H1 (cell line): ENCODE data around the gene C1QL1. TPM values are rescaled to one million over a fixed set of nuclear protein-coding genes. Genes with fewer than 3 reads are reported as not detected.

ENCODE experiments used
- BRCA1 ChIP-seq: IDR thresholded peaks from 2 replicates; pipeline ENCODE4 v1.6.1; 2012; ENCODE audit warnings: low read depth, low read length, improper control_type of control experiment
- CHD1 ChIP-seq: IDR thresholded peaks from 2 replicates; pipeline ENCODE4 v1.6.1; 2012; ENCODE audit warnings: low read depth, low read length, improper control_type of control experiment
- HDAC6 ChIP-seq: IDR thresholded peaks from one replicate; pipeline ENCODE4 v1.7.1; 2012; ENCODE audit warnings: low read depth, mild to moderate bottlenecking, inconsistent platforms, low read length, moderate library complexity
- KDM1A ChIP-seq: fragments of 200-600, 300-600 bp; sonication (generic); IDR thresholded peaks from 2 replicates; pipeline ENCODE4 v1.7.1; 2016; ENCODE audit warnings: mild to moderate bottlenecking, low read length, borderline replicate concordance
- POLR2AphosphoS5 ChIP-seq: IDR thresholded peaks from 2 replicates; pipeline ENCODE4 v1.6.1; 2011; ENCODE audit warnings: low read depth, low read length
- RAD21 ChIP-seq, 2 experiments: IDR thresholded peaks in 1 of 2; conservative IDR thresholded peaks in 1 of 2; 2 replicates each; pipeline ENCODE4 v1.6.1; 2011; ENCODE audit warnings: low read depth in 2 of 2, low read length in 2 of 2, improper control_type of control experiment in 1 of 2, inconsistent platforms in 1 of 2, mild to moderate bottlenecking in 1 of 2, moderate library complexity in 1 of 2
- TAF7 ChIP-seq: optimal IDR thresholded peaks from 2 replicates; pipeline ENCODE3; 2011; ENCODE audit warnings: low read depth, mild to moderate bottlenecking, inconsistent platforms, low read length, moderate library complexity, borderline replicate concordance
- microRNA-seq, 2 experiments: library from miRNA; unstranded; fragments of <30 nt; microRNA quantifications; one replicate each; pipeline versions ENCODE4 to v1.2.0, GENCODE V29; 2016 to 2020; ENCODE audit warnings: borderline microRNAs expressed in 2 of 2, borderline number of aligned reads in 2 of 2, borderline replicate concordance in 1 of 2
- polyA plus RNA-seq, 7 experiments: library from polyadenylated mRNA; depleted of rRNA in 3 of 7; stranded (reverse) in 5 of 7; unstranded in 2 of 7; fragments of >200 nt in 5 of 7; fragments of 200-250 nt in 2 of 7; gene quantifications; 1 replicate in 5 of 7; 2 replicates in 1 of 7; 4 replicates in 1 of 7; pipeline versions ENCODE4 v1.2.1 to v1.2.3, GENCODE V29; 2011 to 2013; ENCODE audit warnings: missing spikeins in 2 of 7, mixed read lengths in 2 of 7
- small RNA-seq: library from polyadenylated mRNA; stranded (forward); fragments of <200 nt; extraction: miRNeasy Mini kit (QIAGEN cat#:217004); gene quantifications from one replicate; pipeline ENCODE3, GENCODE V24; 2013; ENCODE audit not compliant: insufficient read depth
- total RNA-seq: library from RNA; stranded (reverse); fragmentation: NEBNext Ultra II Directional; extraction: Animal tissue kit (Norgen Biotek cat#: 25700); gene quantifications from 2 replicates; pipeline ENCODE4 v1.2.1, GENCODE V29; 2021

Gene C1QL1
- total and polyA plus RNA-seq, 2 of the 8 experiments (the other 6 are each of a cell fraction or from before 2014, with no cell fraction given), result 7.6 to 10.5 TPM

GRCh38 chr17:44910231-44911106 is 57.6 kb downstream of the C1QL1 start (continued):
- no peak for TF ChIP-seq TAF7
- no peak for TF ChIP-seq HDAC6
- TF ChIP-seq POLR2AphosphoS5, result no peak
- TF ChIP-seq BRCA1, result no peak
- TF ChIP-seq RAD21 (IDR thresholded peaks at IDR 0.05 in 1 of 2, conservative IDR thresholded peaks at IDR 0.05 in 1 of 2; ENCODE audit: low read depth in 2 of 2, low read length in 2 of 2), result no peak
- TF ChIP-seq CHD1, result no peak
- no peak for TF ChIP-seq KDM1A
- TF ChIP-seq, all 59 proteins: peak for 0

Small RNA genes lying within 50 kb of the gene (microRNA-seq; reads per million reads assigned to microRNA genes)
- gene MIR6783, result 0.20 to 0.92 reads per million in 2 experiments

Small RNA genes lying within 50 kb of the gene (small RNA-seq; reads per million reads assigned to genes)
- gene AC015936.2, result not detected
- 9.1 reads per million, percentile 80 among the genes with 10 or more reads in this experiment for gene MIR6783

Other genes starting within 250 kb of the C1QL1 start
- gene ADAM11, start 209.3 kb downstream of the C1QL1 start, total RNA-seq, result 2.8 and 2.9 TPM in 2 replicates
- 2.3 and 2.7 TPM in 2 replicates for gene ADAM11, start 209.3 kb downstream of the C1QL1 start, polyA plus RNA-seq (2011; rRNA removed)
- gene GJC1, start 138.0 kb downstream of the C1QL1 start, total RNA-seq, result 154 and 156 TPM in 2 replicates
- 22.1 and 29.1 TPM in 2 replicates for gene GJC1, start 138.0 kb downstream of the C1QL1 start, polyA plus RNA-seq (2011; rRNA removed)
- gene HIGD1B, start 120.4 kb downstream of the C1QL1 start, total RNA-seq, result not detected in 2 replicates
- not detected in 2 replicates for gene HIGD1B, start 120.4 kb downstream of the C1QL1 start, polyA plus RNA-seq (2011; rRNA removed)
- 174 and 195 TPM in 2 replicates for gene EFTUD2, start 68.9 kb downstream of the C1QL1 start, total RNA-seq
- gene EFTUD2, start 68.9 kb downstream of the C1QL1 start, polyA plus RNA-seq (2011; rRNA removed), result 118 and 127 TPM in 2 replicates
- 1.3 and 1.6 TPM in 2 replicates for gene GFAP, start 52.8 kb downstream of the C1QL1 start, total RNA-seq
- 1.5 and 2.4 TPM in 2 replicates for gene GFAP, start 52.8 kb downstream of the C1QL1 start, polyA plus RNA-seq (2011; rRNA removed)
- 58.1 and 59.4 TPM in 2 replicates for gene KIF18B, start 20.5 kb downstream of the C1QL1 start, total RNA-seq
- 39.0 and 51.1 TPM in 2 replicates for gene KIF18B, start 20.5 kb downstream of the C1QL1 start, polyA plus RNA-seq (2011; rRNA removed)
- gene DCAKD, start 83.3 kb upstream of the C1QL1 start, total RNA-seq, result 33.7 and 35.6 TPM in 2 replicates
- 52.9 and 61.8 TPM in 2 replicates for gene DCAKD, start 83.3 kb upstream of the C1QL1 start, polyA plus RNA-seq (2011; rRNA removed)
- 149 and 152 TPM in 2 replicates for gene NMT1, start 93.0 kb upstream of the C1QL1 start, total RNA-seq
- gene NMT1, start 93.0 kb upstream of the C1QL1 start, polyA plus RNA-seq (2011; rRNA removed), result 35.5 and 42.9 TPM in 2 replicates
- 42.7 and 48.1 TPM in 2 replicates for gene PLCD3, start 164.2 kb upstream of the C1QL1 start, total RNA-seq
- gene PLCD3, start 164.2 kb upstream of the C1QL1 start, polyA plus RNA-seq (2011; rRNA removed), result 26.5 and 32.3 TPM in 2 replicates
- 9.3 and 10.7 TPM in 2 replicates for gene ACBD4, start 167.4 kb upstream of the C1QL1 start, total RNA-seq
- 7.3 and 14.2 TPM in 2 replicates for gene ACBD4, start 167.4 kb upstream of the C1QL1 start, polyA plus RNA-seq (2011; rRNA removed)
- gene HEXIM1, start 180.2 kb upstream of the C1QL1 start, total RNA-seq, result 36.9 and 38.3 TPM in 2 replicates
- gene HEXIM1, start 180.2 kb upstream of the C1QL1 start, polyA plus RNA-seq (2011; rRNA removed), result 9.1 and 11.1 TPM in 2 replicates
- 13.2 and 13.9 TPM in 2 replicates for gene HEXIM2, start 193.6 kb upstream of the C1QL1 start, total RNA-seq
- 7.5 and 10.6 TPM in 2 replicates for gene HEXIM2, start 193.6 kb upstream of the C1QL1 start, polyA plus RNA-seq (2011; rRNA removed)